Endothelial cell of umbilical vein (primary cell): ENCODE measurements around the gene ILRUN. TPM values are rescaled to one million over a fixed set of nuclear protein-coding genes. Genes with fewer than 3 reads are reported as not detected.

Experiments
- BruUV-seq: library from RNA; stranded (reverse); fragments of 400-500 nt; replicated peaks from 2 replicates; lab custom pipeline; 2021; lab: Mats Ljungman, UMichigan
- CTCF ChIA-PET: fragments of 300-600, 350-600 bp; sonication (Branson Sonifier 250); formaldehyde crosslinking; loops from one replicate; lab custom pipeline; 2021; ENCODE audit warnings: antibody characterized with exemption, inconsistent platforms; lab: Charles Lee
- POLR2A ChIA-PET: fragments of 300-600, 350-600 bp; sonication (Branson Sonifier 250); formaldehyde crosslinking; loops from one replicate; lab custom pipeline; 2021; ENCODE audit warnings: antibody characterized with exemption, inconsistent platforms; lab: Charles Lee
- DNase-seq: peaks from one replicate; pipeline ENCODE4 v3.0.0-alpha.2; 2011; ENCODE audit warnings: low read depth, low spot score
- FAIRE-seq: peaks from 2 replicates; lab custom pipeline; 2011; peaks lifted over from hg19 to GRCh38; lab: Jason Lieb, UNC
- H2AFZ ChIP-seq: 2 replicates; pipeline ENCODE4 v1.6.0; 2012; ENCODE audit warnings: low read depth, low read length, control low read depth, inconsistent platforms
- H3K27ac ChIP-seq: 2 replicates; pipeline ENCODE4 v1.5.1; 2011; ENCODE audit warnings: low read depth, mild to moderate bottlenecking, control low read depth, low read length, moderate library complexity; ENCODE audit not compliant: insufficient read depth
- H3K27me3 ChIP-seq, 2 experiments: 2 replicates each; pipeline versions ENCODE4 v1.6.0 to v1.6.1; 2011; ENCODE audit warnings: low read length in 2 of 2, mixed read lengths in 1 of 2; ENCODE audit not compliant: control insufficient read depth in 2 of 2, insufficient read depth in 2 of 2
- H3K36me3 ChIP-seq, 2 experiments: 2 replicates in 1 of 2; 3 replicates in 1 of 2; pipeline ENCODE4 v1.5.1; 2011; ENCODE audit warnings: low read length in 2 of 2, mild to moderate bottlenecking in 1 of 2, moderate library complexity in 1 of 2; ENCODE audit not compliant: control insufficient read depth in 2 of 2, insufficient read depth in 2 of 2; ENCODE audit errors: extremely low read depth in 1 of 2
- H3K4me1 ChIP-seq: 3 replicates; pipeline ENCODE4 v1.5.1; 2011; ENCODE audit warnings: mild to moderate bottlenecking, low read length; ENCODE audit not compliant: control insufficient read depth, insufficient read depth; ENCODE audit errors: extremely low read depth
- H3K4me2 ChIP-seq: 2 replicates; pipeline ENCODE4 v1.6.1; 2011; ENCODE audit warnings: low read length, control low read depth, mixed read lengths; ENCODE audit not compliant: insufficient read depth
- H3K4me3 ChIP-seq, 3 experiments: fragments of 200-600 bp in 1 of 3; sonication (generic), shearing (Covaris generic) in 1 of 3; replicated peaks in 1 of 3; 2 replicates each; pipeline ENCODE4 v1.5.1; 2011 to 2016; ENCODE audit warnings: control low read depth in 3 of 3, low read length in 3 of 3, mild to moderate bottlenecking in 2 of 3, inconsistent platforms in 1 of 3, low read depth in 1 of 3, moderate library complexity in 1 of 3; ENCODE audit not compliant: insufficient read depth in 1 of 3
- H3K79me2 ChIP-seq: 2 replicates; pipeline ENCODE4 v1.6.0; 2012; ENCODE audit warnings: low read length, inconsistent platforms; ENCODE audit not compliant: control insufficient read depth, insufficient read depth
- H3K9ac ChIP-seq: replicated peaks from 2 replicates; pipeline ENCODE3; 2011; ENCODE audit warnings: low read length, control low read depth; ENCODE audit not compliant: insufficient read depth; ENCODE audit errors: extremely low read depth
- H3K9me1 ChIP-seq: replicated peaks from 3 replicates; pipeline ENCODE4 v1.6.0; 2011; ENCODE audit warnings: mild to moderate bottlenecking, low read length; ENCODE audit not compliant: control insufficient read depth, insufficient read depth; ENCODE audit errors: extremely low read depth
- H3K9me3 ChIP-seq: replicated peaks from 2 replicates; pipeline ENCODE4 v1.5.1; 2012; ENCODE audit warnings: low read length, inconsistent platforms; ENCODE audit not compliant: control insufficient read depth, insufficient read depth
- H4K20me1 ChIP-seq: replicated peaks from 2 replicates; pipeline ENCODE3; 2011; ENCODE audit warnings: mild to moderate bottlenecking, low read length; ENCODE audit not compliant: control insufficient read depth, insufficient read depth; ENCODE audit errors: extremely low read depth
- CTCF ChIP-seq, 2 donors: IDR thresholded peaks; 1 replicate in 1 of 2; 2 replicates in 1 of 2; pipeline ENCODE4 v1.5.1; 2011; ENCODE audit warnings: low read length in 2 of 2, mild to moderate bottlenecking in 2 of 2, moderate library complexity in 2 of 2, control low read depth in 1 of 2, inconsistent platforms in 1 of 2, low read depth in 1 of 2; ENCODE audit not compliant: insufficient read depth in 1 of 2; ENCODE audit errors: extremely low read depth in 1 of 2
- EZH2 ChIP-seq: IDR thresholded peaks from 2 replicates; pipeline ENCODE4 v1.6.1; 2012; ENCODE audit warnings: borderline replicate concordance, low read depth, mild to moderate bottlenecking, moderate library complexity, low read length, inconsistent platforms; ENCODE audit not compliant: severe bottlenecking
- FOS ChIP-seq: IDR thresholded peaks from 2 replicates; pipeline ENCODE4 v1.6.1; 2011; ENCODE audit warnings: mild to moderate bottlenecking, low read length, moderate library complexity, borderline replicate concordance; ENCODE audit not compliant: insufficient read depth
- GATA2 ChIP-seq: IDR thresholded peaks from 2 replicates; pipeline ENCODE4 v1.7.0; 2011; ENCODE audit warnings: low read depth, mild to moderate bottlenecking, moderate library complexity, mixed read lengths, low read length; ENCODE audit not compliant: insufficient read length, insufficient read depth
- JUN ChIP-seq: IDR thresholded peaks from 2 replicates; pipeline ENCODE4 v1.6.1; 2011; ENCODE audit warnings: borderline replicate concordance, low read depth; ENCODE audit not compliant: insufficient read length, insufficient read depth
- MAX ChIP-seq: IDR thresholded peaks from 2 replicates; pipeline ENCODE4 v1.6.1; 2011; ENCODE audit not compliant: insufficient read depth, insufficient read length
- MYC ChIP-seq: IDR thresholded peaks from one replicate; pipeline ENCODE4 v1.6.1; 2011; ENCODE audit warnings: mild to moderate bottlenecking, low read depth, low read length
- POLR2A ChIP-seq: IDR thresholded peaks from 2 replicates; pipeline ENCODE4 v1.6.1; 2012; ENCODE audit warnings: low read depth, mild to moderate bottlenecking, control low read depth, low read length
- POLR2AphosphoS5 ChIP-seq: IDR thresholded peaks from 2 replicates; pipeline ENCODE4 v1.6.1; 2012; ENCODE audit warnings: low read depth, mild to moderate bottlenecking, control low read depth, low read length, moderate library complexity; ENCODE audit not compliant: insufficient read depth
- dilution Hi-C: fragments of 300-500 bp; cut with MboI; formaldehyde crosslinking; loops from one replicate; pipeline ENCODE4 v1.15.0; 2019; ENCODE audit warnings: low sequenced_read_pairs; ENCODE audit not compliant: extremely low pct_ligation_motif_present
- intact Hi-C: fragments of 100-400 bp; cut with micrococcal nuclease; formaldehyde crosslinking; loops from one replicate; pipeline ENCODE4 v1.10.0; 2022
- polyA plus RNA-seq, 4 experiments: library from polyadenylated mRNA; depleted of rRNA in 3 of 4; stranded (reverse) in 3 of 4; unstranded in 1 of 4; fragments of >200 nt; gene quantifications; 2 replicates each; pipeline versions ENCODE4 v1.2.1 to v1.2.3, GENCODE V29; 2011 to 2012; ENCODE audit warnings: missing spikeins in 1 of 4
- total RNA-seq: library from RNA; stranded (reverse); gene quantifications from 2 replicates; pipeline ENCODE4 v1.2.3, GENCODE V29; 2021

The ILRUN gene
- total and polyA plus RNA-seq, 2 donors (not counting 3 experiments of a cell fraction or from before 2014, with no cell fraction given): 30.5 to 48.9 TPM

GRCh38 chr6:34684364-34684763 is 12.2 kb downstream of the ILRUN start:
- dilution Hi-C loops: no loop called here
- no peaks in the 10 kb centered on the region for H3K9me3 ChIP-seq
- intact Hi-C loops: no loop called here
- H4K20me1 ChIP-seq: no peaks in the 10 kb centered on the region
- H3K4me3 ChIP-seq: no peak overlapping the region
- DNase-seq: no peak
- TF ChIP-seq GATA2: no peak
- TF ChIP-seq EZH2: no peak
- TF ChIP-seq MAX: no peak
- TF ChIP-seq POLR2AphosphoS5: no peak
- no peak for TF ChIP-seq MYC
- no peak for TF ChIP-seq JUN
- TF ChIP-seq CTCF (IDR thresholded peaks at IDR 0.05; ENCODE audit: extremely low read depth in 1 of 2, insufficient read depth in 1 of 2, low read depth in 1 of 2, low read length in 2 of 2): no peak
- no peak for TF ChIP-seq FOS
- TF ChIP-seq POLR2A: no peak
- H3K79me2 ChIP-seq: peaks cover 76% of the 10 kb centered on the region
- CTCF ChIA-PET: interaction anchor here (0.8 kb wide), 1 partner anchor 24 kb away, joined by 3 read pairs; no protein-coding TSS in a partner anchor
- H3K4me1 ChIP-seq: peaks cover 10% of the 10 kb centered on the region
- H3K27me3 ChIP-seq: no peaks in the 10 kb centered on the region
- POLR2A ChIA-PET: no interaction called here
- no peak overlapping the region for H2AFZ ChIP-seq
- H3K27ac ChIP-seq: no peak overlapping the region
- no peaks in the 10 kb centered on the region for H3K9me1 ChIP-seq
- BruUV-seq: no TSS peak
- H3K36me3 ChIP-seq: no peaks in the 10 kb centered on the region
- no peak for FAIRE-seq
- H3K4me2 ChIP-seq: no peak overlapping the region
- no peak overlapping the region for H3K9ac ChIP-seq
